Gastroesophageal sphincter (tissue), 3 donors: Measurements from ENCODE around the gene KCNC2.

Experiments
- CTCF ChIP-seq, 4 experiments: fragments of 200-600 bp in 2 of 4; fragments of 450-650 bp in 2 of 4; sonication (generic) in 1 of 4; IDR thresholded peaks; one replicate each; pipeline ENCODE4 v1.5.1; 2017 to 2019; ENCODE audit warnings: antibody characterized with exemption in 4 of 4, mild to moderate bottlenecking in 2 of 4, moderate library complexity in 2 of 4
- EP300 ChIP-seq: sonication (generic); formaldehyde crosslinking; IDR thresholded peaks from one replicate; pipeline ENCODE4 v1.6.1; 2017; ENCODE audit warnings: antibody characterized with exemption, mild to moderate bottlenecking
- POLR2A ChIP-seq, 2 donors: fragments of 450-650 bp; IDR thresholded peaks; one replicate each; pipeline ENCODE4 v1.6.1; 2017; ENCODE audit warnings: antibody characterized with exemption in 2 of 2, mild to moderate bottlenecking in 2 of 2, moderate library complexity in 1 of 2
- POLR2AphosphoS5 ChIP-seq: sonication (generic); formaldehyde crosslinking; IDR thresholded peaks from one replicate; pipeline ENCODE4 v1.6.1; 2017; ENCODE audit warnings: antibody characterized with exemption

DNA sequence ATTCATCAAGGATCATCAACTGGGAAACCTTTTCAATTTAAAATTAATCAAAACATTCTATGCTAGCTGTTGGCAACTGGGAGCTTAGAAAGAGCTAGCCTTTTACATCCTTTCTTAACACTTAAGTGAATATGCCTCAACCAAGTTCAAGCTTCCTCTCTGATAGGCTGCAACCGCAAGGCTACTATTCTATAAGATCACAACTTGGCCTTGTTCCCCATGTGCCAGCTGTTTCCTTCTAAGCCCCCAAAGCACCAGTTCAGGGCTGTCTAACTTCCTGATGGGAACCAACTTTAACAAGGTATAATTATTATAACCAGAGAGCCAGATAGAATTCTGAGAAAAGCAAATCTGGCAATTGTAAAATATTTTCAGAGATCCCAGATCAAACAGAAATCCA is 37.0 kb downstream of the KCNC2 start:
- no peak for TF ChIP-seq CTCF (IDR thresholded peaks at IDR 0.05)
- no peak for TF ChIP-seq POLR2A (IDR thresholded peaks at IDR 0.05)
- TF ChIP-seq POLR2AphosphoS5 = no peak
- no peak for TF ChIP-seq EP300
